Keratinocyte (primary cell): ENCODE results near the gene PARD3.

ENCODE experiments used
- CTCF ChIP-seq, 3 experiments: IDR thresholded peaks in 1 of 3; conservative IDR thresholded peaks in 1 of 3; optimal IDR thresholded peaks in 1 of 3; 2 replicates in 2 of 3; 3 replicates in 1 of 3; pipeline versions ENCODE3 to v1.5.1; 2011; ENCODE audit warnings: low read length in 3 of 3, mild to moderate bottlenecking in 3 of 3, moderate library complexity in 2 of 3, control low read depth in 1 of 3, inconsistent platforms in 1 of 3; ENCODE audit not compliant: insufficient read depth in 2 of 3; ENCODE audit errors: extremely low read depth in 1 of 3
- EZH2 ChIP-seq: IDR thresholded peaks from one replicate; pipeline ENCODE4 v1.6.1; 2012; ENCODE audit warnings: inconsistent platforms, mild to moderate bottlenecking, low read length, moderate library complexity

GRCh38 chr10:34539533-34540315 is 275.4 kb downstream of the PARD3 start:
- TF ChIP-seq CTCF (optimal IDR thresholded peaks at IDR 0.05 in 1 of 3, IDR thresholded peaks at IDR 0.05 in 1 of 3, conservative IDR thresholded peaks at IDR 0.05 in 1 of 3; ENCODE audit: extremely low read depth in 1 of 3, insufficient read depth in 2 of 3, low read length in 3 of 3): no peak
- TF ChIP-seq EZH2: no peak
